ENCODE data around the gene VPS26C.

Gene VPS26C

GRCh38 chr21:37200641-37201480 is 66.3 kb downstream of the VPS26C start:
- DNase-seq = no peak
- H3K4me1 ChIP-seq (ENCODE audit: insufficient read depth, low read length) = no peaks in the 10 kb centered on the region
- H3K9me3 ChIP-seq (ENCODE audit: insufficient read depth, low read length, severe bottlenecking) = no peaks in the 10 kb centered on the region
- H3K27me3 ChIP-seq (ENCODE audit: insufficient read depth, low read length, poor library complexity) = no peaks in the 10 kb centered on the region
- H3K9ac ChIP-seq (ENCODE audit: low read depth, low read length) = no peak overlapping the region
- no peaks in the 10 kb centered on the region for H3K79me2 ChIP-seq (ENCODE audit: insufficient read depth, low read length)
- TF ChIP-seq, protein P1, sequence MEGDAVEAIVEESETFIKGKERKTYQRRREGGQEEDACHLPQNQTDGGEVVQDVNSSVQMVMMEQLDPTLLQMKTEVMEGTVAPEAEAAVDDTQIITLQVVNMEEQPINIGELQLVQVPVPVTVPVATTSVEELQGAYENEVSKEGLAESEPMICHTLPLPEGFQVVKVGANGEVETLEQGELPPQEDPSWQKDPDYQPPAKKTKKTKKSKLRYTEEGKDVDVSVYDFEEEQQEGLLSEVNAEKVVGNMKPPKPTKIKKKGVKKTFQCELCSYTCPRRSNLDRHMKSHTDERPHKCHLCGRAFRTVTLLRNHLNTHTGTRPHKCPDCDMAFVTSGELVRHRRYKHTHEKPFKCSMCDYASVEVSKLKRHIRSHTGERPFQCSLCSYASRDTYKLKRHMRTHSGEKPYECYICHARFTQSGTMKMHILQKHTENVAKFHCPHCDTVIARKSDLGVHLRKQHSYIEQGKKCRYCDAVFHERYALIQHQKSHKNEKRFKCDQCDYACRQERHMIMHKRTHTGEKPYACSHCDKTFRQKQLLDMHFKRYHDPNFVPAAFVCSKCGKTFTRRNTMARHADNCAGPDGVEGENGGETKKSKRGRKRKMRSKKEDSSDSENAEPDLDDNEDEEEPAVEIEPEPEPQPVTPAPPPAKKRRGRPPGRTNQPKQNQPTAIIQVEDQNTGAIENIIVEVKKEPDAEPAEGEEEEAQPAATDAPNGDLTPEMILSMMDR (IDR thresholded peaks at IDR 0.05; ENCODE audit: borderline replicate concordance, extremely low read depth, low read length, poor library complexity, severe bottlenecking) = no peak
- no peak for TF ChIP-seq EZH2 (IDR thresholded peaks at IDR 0.05; ENCODE audit: borderline replicate concordance, low read depth, low read length, severe bottlenecking)
- H3K4me2 ChIP-seq (ENCODE audit: insufficient read depth, low read length) = no peak overlapping the region
- H4K20me1 ChIP-seq (ENCODE audit: insufficient read depth, low read length) = no peaks in the 10 kb centered on the region
- H3K36me3 ChIP-seq (ENCODE audit: insufficient read depth, low read length) = peaks cover 66% of the 10 kb centered on the region
- ATAC-seq (ENCODE audit: insufficient read depth, low read depth) = no peak
- no peak overlapping the region for H2AFZ ChIP-seq (ENCODE audit: low read depth, low read length)
- no peak overlapping the region for H3K27ac ChIP-seq (ENCODE audit: low read length)
- H3K4me3 ChIP-seq (ENCODE audit: low read depth in 1 of 2, low read length in 2 of 2) = no peak overlapping the region

DNA sequence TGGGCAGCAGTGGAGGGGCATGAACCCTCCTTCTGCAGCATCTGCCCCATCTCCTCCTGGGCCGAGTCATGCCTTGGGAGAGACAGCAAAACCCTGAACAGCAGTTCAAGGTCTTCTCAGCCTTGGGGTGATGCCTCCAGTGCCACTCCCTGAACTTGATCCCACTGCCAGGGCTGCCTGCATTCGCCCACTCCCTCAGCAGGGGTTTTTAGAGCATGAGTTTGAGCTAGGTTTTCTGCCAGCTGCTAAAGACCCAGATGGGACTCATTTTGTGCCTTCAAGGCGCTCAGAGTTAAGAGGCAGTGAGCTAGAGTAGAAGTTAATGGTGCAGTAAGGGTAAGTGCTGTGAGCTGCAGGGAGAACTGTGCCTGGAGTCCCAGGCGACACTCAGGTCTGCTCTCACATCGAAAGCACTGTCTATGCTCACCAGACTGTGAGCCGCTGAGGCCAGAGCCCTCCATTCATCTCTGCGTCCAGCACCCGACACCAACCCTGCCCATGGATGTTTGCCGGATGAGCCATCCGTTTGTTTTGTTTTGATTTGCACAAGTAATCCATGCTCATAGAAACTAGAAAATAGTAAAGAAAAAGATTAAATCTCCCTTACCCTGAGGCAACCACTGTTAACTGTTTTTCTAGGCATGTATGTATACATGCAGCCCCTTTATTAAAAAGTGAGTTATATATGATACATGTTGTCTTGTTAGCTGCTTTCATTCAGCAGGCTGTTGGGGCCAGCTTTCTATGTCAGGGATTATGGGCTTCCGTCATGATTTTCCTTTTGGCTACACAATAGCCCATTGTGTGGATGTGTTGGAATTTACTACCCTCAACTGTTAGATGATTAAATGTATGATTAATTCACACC is 67.8 kb downstream of the VPS26C start:
- no peaks in the 10 kb centered on the region for H3K9me3 ChIP-seq (ENCODE audit: insufficient read depth, low read length, severe bottlenecking)
- H3K27me3 ChIP-seq (ENCODE audit: insufficient read depth, low read length, poor library complexity) = no peaks in the 10 kb centered on the region
- no peak overlapping the region for H3K9ac ChIP-seq (ENCODE audit: low read depth, low read length)
- H2AFZ ChIP-seq (ENCODE audit: low read depth, low read length) = no peak overlapping the region
- no peaks in the 10 kb centered on the region for H4K20me1 ChIP-seq (ENCODE audit: insufficient read depth, low read length)
- no peak overlapping the region for H3K27ac ChIP-seq (ENCODE audit: low read length)
- no peak overlapping the region for H3K4me2 ChIP-seq (ENCODE audit: insufficient read depth, low read length)
- no peak overlapping the region for H3K4me3 ChIP-seq (ENCODE audit: low read depth in 1 of 2, low read length in 2 of 2)
- H3K36me3 ChIP-seq (ENCODE audit: insufficient read depth, low read length) = peaks cover 82% of the 10 kb centered on the region
- DNase-seq = no peak
- no peak for ATAC-seq (ENCODE audit: insufficient read depth, low read depth)
- no peak for TF ChIP-seq EZH2 (IDR thresholded peaks at IDR 0.05; ENCODE audit: borderline replicate concordance, low read depth, low read length, severe bottlenecking)
- TF ChIP-seq, protein P1 (IDR thresholded peaks at IDR 0.05; ENCODE audit: borderline replicate concordance, extremely low read depth, low read length, poor library complexity, severe bottlenecking) = no peak
- H3K4me1 ChIP-seq (ENCODE audit: insufficient read depth, low read length) = no peaks in the 10 kb centered on the region
- H3K79me2 ChIP-seq (ENCODE audit: insufficient read depth, low read length) = no peaks in the 10 kb centered on the region

GRCh38 chr21:37197746-37198145 is 69.4 kb downstream of the VPS26C start:
- TF ChIP-seq EZH2 (IDR thresholded peaks at IDR 0.05; ENCODE audit: borderline replicate concordance, low read depth, low read length, severe bottlenecking) = no peak
- TF ChIP-seq, protein P1 (IDR thresholded peaks at IDR 0.05; ENCODE audit: borderline replicate concordance, extremely low read depth, low read length, poor library complexity, severe bottlenecking) = no peak
- H3K9ac ChIP-seq (ENCODE audit: low read depth, low read length) = no peak overlapping the region
- DNase-seq (no peak), ATAC-seq (ENCODE audit: insufficient read depth, low read depth) (no peak)
- no peaks in the 10 kb centered on the region for H3K27me3 ChIP-seq (ENCODE audit: insufficient read depth, low read length, poor library complexity)
- no peak overlapping the region for H3K4me3 ChIP-seq (ENCODE audit: low read depth in 1 of 2, low read length in 2 of 2)
- H3K27ac ChIP-seq (ENCODE audit: low read length) = no peak overlapping the region
- H3K79me2 ChIP-seq (ENCODE audit: insufficient read depth, low read length) = no peaks in the 10 kb centered on the region
- H3K4me1 ChIP-seq (ENCODE audit: insufficient read depth, low read length) = no peaks in the 10 kb centered on the region
- peaks cover 91% of the 10 kb centered on the region for H3K36me3 ChIP-seq (ENCODE audit: insufficient read depth, low read length)
- no peaks in the 10 kb centered on the region for H4K20me1 ChIP-seq (ENCODE audit: insufficient read depth, low read length)
- no peak overlapping the region for H3K4me2 ChIP-seq (ENCODE audit: insufficient read depth, low read length)
- no peak overlapping the region for H2AFZ ChIP-seq (ENCODE audit: low read depth, low read length)
- no peaks in the 10 kb centered on the region for H3K9me3 ChIP-seq (ENCODE audit: insufficient read depth, low read length, severe bottlenecking)
